Retinal pigment epithelial cell (primary cell): Measurements from ENCODE around the gene ZNF780A.
"Not testable (repeated sequence)": the region's sequence is repeated elsewhere in the genome, so short reads cannot be mapped to it uniquely, and the experiment has no call there.

ENCODE experiments used
- DNase-seq: peaks from one replicate; pipeline ENCODE4 v3.0.0-alpha.2; 2010; ENCODE audit warnings: low read depth
- H3K4me3 ChIP-seq: 2 replicates; pipeline ENCODE4 v1.5.1; 2011; ENCODE audit warnings: mild to moderate bottlenecking, low read length, control low read depth, moderate library complexity
- TF ChIP-seq, protein P1 (sequence below): conservative IDR thresholded peaks from 2 replicates; pipeline ENCODE4 v1.5.1; 2011; ENCODE audit warnings: low read depth, low read length, control low read depth, inconsistent platforms

The ZNF780A gene

DNA sequence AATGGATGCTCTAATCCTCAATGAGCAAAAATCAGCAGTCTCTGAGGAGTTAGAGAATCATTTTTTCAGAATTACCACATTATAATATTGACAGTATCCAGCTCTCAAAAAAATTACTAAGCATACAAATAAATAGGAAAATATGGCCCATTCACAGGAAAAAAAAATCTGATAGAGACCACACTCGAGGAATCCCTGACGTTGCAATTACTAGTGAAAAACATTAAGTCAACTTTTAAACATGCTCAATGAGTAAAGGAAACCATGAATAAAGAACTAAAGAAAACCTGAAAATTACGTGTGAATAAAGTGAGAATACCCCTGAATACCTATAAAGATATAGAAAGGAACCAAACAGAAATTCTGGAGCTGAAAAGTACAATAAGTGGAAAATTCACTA lies 38.7 kb upstream of the ZNF780A start:
- DNase-seq: no peak
- TF ChIP-seq, protein P1, sequence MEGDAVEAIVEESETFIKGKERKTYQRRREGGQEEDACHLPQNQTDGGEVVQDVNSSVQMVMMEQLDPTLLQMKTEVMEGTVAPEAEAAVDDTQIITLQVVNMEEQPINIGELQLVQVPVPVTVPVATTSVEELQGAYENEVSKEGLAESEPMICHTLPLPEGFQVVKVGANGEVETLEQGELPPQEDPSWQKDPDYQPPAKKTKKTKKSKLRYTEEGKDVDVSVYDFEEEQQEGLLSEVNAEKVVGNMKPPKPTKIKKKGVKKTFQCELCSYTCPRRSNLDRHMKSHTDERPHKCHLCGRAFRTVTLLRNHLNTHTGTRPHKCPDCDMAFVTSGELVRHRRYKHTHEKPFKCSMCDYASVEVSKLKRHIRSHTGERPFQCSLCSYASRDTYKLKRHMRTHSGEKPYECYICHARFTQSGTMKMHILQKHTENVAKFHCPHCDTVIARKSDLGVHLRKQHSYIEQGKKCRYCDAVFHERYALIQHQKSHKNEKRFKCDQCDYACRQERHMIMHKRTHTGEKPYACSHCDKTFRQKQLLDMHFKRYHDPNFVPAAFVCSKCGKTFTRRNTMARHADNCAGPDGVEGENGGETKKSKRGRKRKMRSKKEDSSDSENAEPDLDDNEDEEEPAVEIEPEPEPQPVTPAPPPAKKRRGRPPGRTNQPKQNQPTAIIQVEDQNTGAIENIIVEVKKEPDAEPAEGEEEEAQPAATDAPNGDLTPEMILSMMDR: no peak
- no peak overlapping the region for H3K4me3 ChIP-seq

DNA sequence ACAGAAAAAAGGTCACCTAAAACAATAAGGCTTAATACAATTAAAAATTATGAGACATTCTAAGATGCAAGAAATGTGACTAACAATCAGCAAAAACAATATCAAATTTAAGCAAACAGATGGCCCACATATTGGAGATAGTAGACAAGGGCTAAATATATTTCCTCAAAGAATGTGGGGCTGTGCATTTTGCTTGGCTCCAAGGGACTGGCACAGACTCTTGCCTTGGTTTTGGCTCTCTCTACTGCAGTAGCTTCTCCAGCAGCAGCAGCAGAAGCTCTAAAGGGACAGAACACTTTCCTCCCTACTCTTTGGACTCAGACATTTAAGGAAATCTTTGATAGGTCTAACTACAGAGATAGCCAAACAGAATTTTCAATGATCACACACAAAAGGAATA lies 38.2 kb upstream of the ZNF780A start:
- no peak for DNase-seq
- H3K4me3 ChIP-seq: no peak overlapping the region

DNA sequence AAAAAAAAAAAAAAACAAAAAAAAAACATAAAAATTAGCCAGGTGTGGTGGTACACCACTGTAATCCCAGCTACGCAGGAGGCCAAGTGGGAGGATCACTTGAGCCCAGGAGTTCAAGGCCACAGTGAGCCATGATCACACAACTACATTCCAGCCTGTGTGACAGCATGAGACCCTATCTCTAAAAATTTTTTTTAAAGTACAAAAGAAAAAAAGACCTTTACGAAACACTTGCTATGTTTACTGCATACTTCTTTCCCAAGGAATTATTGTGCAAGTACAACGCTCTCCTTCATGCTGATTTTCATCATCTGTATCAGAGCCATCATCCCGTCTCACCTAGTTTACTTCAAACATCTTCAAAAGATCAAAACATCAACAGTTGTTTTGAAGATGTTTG lies 28.6 kb upstream of the ZNF780A start:
- no peak for DNase-seq
- no peak overlapping the region for H3K4me3 ChIP-seq
- TF ChIP-seq, protein P1: no peak

More for the DNA sequence above, 38.2 kb upstream of the ZNF780A start:
- TF ChIP-seq, protein P1: no peak

DNA sequence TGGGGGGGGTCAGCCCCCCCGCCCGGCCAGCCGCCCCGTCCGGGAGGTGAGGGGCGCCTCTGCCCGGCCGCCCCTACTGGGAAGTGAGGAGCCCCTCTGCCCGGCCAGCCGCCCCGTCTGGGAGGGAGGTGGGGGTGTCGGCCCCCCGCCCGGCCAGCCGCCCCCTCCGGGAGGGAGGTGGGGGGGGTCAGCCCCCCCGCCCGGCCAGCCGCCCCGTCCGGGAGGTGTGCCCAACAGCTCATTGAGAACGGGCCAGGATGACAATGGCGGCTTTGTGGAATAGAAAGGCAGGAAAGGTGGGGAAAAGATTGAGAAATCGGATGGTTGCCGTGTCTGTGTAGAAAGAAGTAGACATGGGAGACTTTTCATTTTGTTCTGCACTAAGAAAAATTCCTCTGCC lies 27.9 kb upstream of the ZNF780A start:
- H3K4me3 ChIP-seq, DNase-seq: not testable (repeated sequence)

DNA sequence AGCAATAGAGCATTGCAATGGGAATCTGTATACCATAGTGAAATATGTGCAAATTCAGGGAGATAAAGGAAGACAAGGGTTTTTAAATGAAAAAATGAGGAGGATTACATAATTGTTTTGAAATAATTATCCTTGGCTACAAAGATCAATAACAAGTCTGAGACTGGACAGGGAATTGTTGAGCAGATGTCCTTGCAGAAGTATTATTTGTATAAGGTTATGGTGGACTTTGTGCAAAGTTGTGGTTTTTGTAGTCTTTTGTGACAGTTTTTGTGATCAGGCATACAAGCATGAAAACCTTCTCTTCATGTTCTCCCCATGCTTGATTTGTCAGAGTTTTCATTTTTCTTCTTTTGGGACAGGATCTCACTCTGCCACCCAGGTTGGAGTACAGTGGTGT lies 25.3 kb upstream of the ZNF780A start:
- no peak for DNase-seq
- no peak overlapping the region for H3K4me3 ChIP-seq
- TF ChIP-seq, protein P1: no peak

DNA sequence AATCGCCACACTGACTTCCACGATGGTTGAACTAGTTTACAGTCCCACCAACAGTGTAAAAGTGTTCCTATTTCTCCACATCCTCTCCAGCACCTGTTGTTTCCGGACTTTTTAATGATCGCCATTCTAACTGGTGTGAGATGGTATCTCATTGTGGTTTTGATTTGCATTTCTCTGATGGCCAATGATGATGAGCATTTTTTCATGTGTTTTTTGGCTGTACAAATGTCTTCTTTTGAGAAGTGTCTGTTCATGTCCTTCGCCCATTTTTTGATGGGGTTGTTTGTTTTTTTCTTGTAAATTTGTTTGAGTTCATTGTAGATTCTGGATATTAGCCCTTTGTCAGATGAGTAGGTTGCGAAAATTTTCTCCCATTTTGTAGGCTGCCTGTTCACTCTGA lies 23.4 kb upstream of the ZNF780A start:
- DNase-seq, H3K4me3 ChIP-seq: not testable (repeated sequence)

DNA sequence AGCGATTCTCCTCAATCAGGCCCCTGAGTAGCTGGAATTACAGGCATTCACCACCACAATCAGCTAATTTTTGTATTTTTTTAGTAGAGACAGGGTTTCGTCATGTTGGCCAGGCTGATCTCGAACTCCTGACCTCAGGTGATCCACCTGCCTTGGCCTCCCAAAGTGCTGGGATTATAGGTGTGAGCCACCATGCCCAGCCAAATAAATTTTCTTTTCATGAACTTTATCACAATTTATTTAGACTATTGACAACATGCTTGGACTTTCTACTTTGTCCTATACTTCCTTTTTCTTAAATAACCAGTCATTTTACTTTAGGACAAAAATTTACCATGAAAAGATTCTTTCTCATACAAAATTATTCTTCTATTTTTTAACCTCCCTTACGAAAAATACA lies 21.5 kb upstream of the ZNF780A start:
- DNase-seq, H3K4me3 ChIP-seq: not testable (repeated sequence)

DNA sequence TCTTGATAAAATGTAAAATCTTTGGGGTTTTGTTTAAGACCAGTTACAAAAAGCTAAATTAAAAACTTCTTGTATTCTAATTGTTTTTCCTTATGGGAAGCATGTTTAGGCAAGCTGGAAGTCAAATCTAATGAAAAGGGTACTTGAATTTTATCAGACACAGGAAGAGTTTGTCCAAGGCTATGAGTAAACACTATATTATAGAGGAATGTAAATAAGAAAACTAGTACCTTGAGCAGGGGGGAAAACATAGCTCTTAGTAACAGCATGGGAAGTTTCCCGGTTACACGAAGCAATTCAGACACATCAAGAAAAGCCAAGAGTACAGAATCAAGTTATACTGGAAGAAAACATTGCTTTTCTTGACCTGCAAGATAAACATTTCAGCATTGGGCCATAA lies 19.8 kb upstream of the ZNF780A start:
- TF ChIP-seq, protein P1: no peak
- DNase-seq: no peak
- no peak overlapping the region for H3K4me3 ChIP-seq

DNA sequence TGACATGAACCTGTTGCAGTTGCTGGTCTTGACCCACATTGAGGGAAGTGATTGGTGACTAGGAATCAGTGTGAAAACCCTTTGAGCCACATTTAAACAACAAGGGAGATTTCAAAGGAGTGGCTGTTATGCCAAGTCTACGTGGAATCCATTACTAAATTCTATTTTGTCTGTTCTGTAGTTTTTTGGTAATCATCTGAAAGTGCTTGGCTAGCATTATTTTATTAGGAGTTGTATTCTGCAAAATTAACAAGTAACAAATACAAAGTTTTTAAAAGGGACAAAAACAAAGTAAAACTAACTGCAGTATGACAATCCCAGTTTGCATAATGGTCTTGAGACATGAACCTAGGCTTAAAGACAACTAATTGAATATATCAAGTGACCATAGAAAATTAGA lies 14.0 kb upstream of the ZNF780A start:
- TF ChIP-seq, protein P1: no peak
- no peak for DNase-seq
- no peak overlapping the region for H3K4me3 ChIP-seq
